ENCODE results near the gene CTNNBL1. TPM values are rescaled to one million over a fixed set of nuclear protein-coding genes. Genes with fewer than 3 reads are reported as not detected.
"Not testable (repeated sequence)": the region's sequence is repeated elsewhere in the genome, so short reads cannot be mapped to it uniquely, and the experiment has no call there.

Gene CTNNBL1
- total RNA-seq, 4 donors from 2014 or later = 25.5 to 38.4 (median 35.1) TPM

GRCh38 chr20:37850724-37851355, 157.0 kb downstream of the CTNNBL1 start:
- no peaks in the 10 kb centered on the region for H3K9me3 ChIP-seq
- H3K27me3 ChIP-seq = no peaks in the 10 kb centered on the region
- TF ChIP-seq POLR2A (IDR thresholded peaks at IDR 0.05) = no peak
- TF ChIP-seq EP300 (IDR thresholded peaks at IDR 0.05) = no peak
- no peak for TF ChIP-seq CTCF (IDR thresholded peaks at IDR 0.05)
- H3K27ac ChIP-seq = no peak overlapping the region
- H3K4me3 ChIP-seq = no peak overlapping the region
- 70 to 84% methylated on average over 10 of the region's 10 CpGs for WGBS, 2 donors
- no peaks in the 10 kb centered on the region for H3K4me1 ChIP-seq
- peaks cover 0 to 85% (median 0%) of the 10 kb centered on the region in 3 donors for H3K36me3 ChIP-seq
- no peak for DNase-seq (ENCODE audit: low spot score in 2 of 2)

- H3K36me3 ChIP-seq = peaks cover 0 to 81% (median 0%) of the 10 kb centered on the region in 3 donors
- TF ChIP-seq POLR2A (IDR thresholded peaks at IDR 0.05) = no peak
- TF ChIP-seq EP300 (IDR thresholded peaks at IDR 0.05) = no peak
- no peak for TF ChIP-seq CTCF (IDR thresholded peaks at IDR 0.05)
- WGBS, 2 donors = 88 to 92% methylated on average over 6 of the region's 6 CpGs
- H3K27me3 ChIP-seq = no peaks in the 10 kb centered on the region
- no peaks in the 10 kb centered on the region for H3K4me1 ChIP-seq
- no peak overlapping the region for H3K4me3 ChIP-seq
- H3K27ac ChIP-seq = no peak overlapping the region
- H3K9me3 ChIP-seq = no peaks in the 10 kb centered on the region
- no peak for DNase-seq (ENCODE audit: low spot score in 2 of 2)
Observed at GRCh38 chr20:37852666-37853065, 158.8 kb downstream of the CTNNBL1 start.

GRCh38 chr20:37853823-37854375, 160.1 kb downstream of the CTNNBL1 start:
- Histone ChIP-seq H3K36me3 (peaks cover 0 to 81% (median 0%) of the 10 kb centered on the region in 3 donors), H3K27me3 (no peaks in the 10 kb centered on the region), H3K27ac (no peak overlapping the region), H3K9me3 (no peaks in the 10 kb centered on the region), H3K4me1 (no peaks in the 10 kb centered on the region), H3K4me3 (no peak overlapping the region)
- no peak for DNase-seq (ENCODE audit: low spot score in 2 of 2)
- 77 to 95% methylated on average over 2 of the region's 2 CpGs for WGBS, 2 donors
- TF ChIP-seq CTCF (IDR thresholded peaks at IDR 0.05) = no peak
- TF ChIP-seq POLR2A (IDR thresholded peaks at IDR 0.05) = no peak
- no peak for TF ChIP-seq EP300 (IDR thresholded peaks at IDR 0.05)

GRCh38 chr20:37856034-37856433, 162.2 kb downstream of the CTNNBL1 start:
- H3K27me3 ChIP-seq; H3K4me1 ChIP-seq; H3K9me3 ChIP-seq; H3K27ac ChIP-seq; DNase-seq (ENCODE audit: low spot score in 2 of 2); H3K4me3 ChIP-seq: not testable (repeated sequence)
- H3K36me3 ChIP-seq = peaks cover 0 to 81% (median 4%) of the 10 kb centered on the region in 3 donors
- 92 to 95% methylated on average over 5 of the region's 5 CpGs for WGBS, 2 donors

- Histone ChIP-seq H3K4me1 (no peaks in the 10 kb centered on the region), H3K9me3 (no peaks in the 10 kb centered on the region), H3K27me3 (no peaks in the 10 kb centered on the region), H3K27ac (no peak overlapping the region), H3K36me3 (peaks cover 0 to 87% (median 9%) of the 10 kb centered on the region in 3 donors), H3K4me3 (no peak overlapping the region)
- no peak for DNase-seq (ENCODE audit: low spot score in 2 of 2)
- 49 to 58% methylated on average over 10 of the region's 10 CpGs for WGBS, 2 donors
- TF ChIP-seq CTCF (IDR thresholded peaks at IDR 0.05) = no peak
- no peak for TF ChIP-seq EP300 (IDR thresholded peaks at IDR 0.05)
- TF ChIP-seq POLR2A (IDR thresholded peaks at IDR 0.05) = no peak
Observed at GRCh38 chr20:37856932-37857660, 163.3 kb downstream of the CTNNBL1 start.
